HAP-1 (cell line): ENCODE measurements around the gene TCP11L2.

Experiments
- DNase-seq, 2 experiments: peaks; one replicate each; pipeline ENCODE4 v3.0.0-alpha.2; 2016 to 2020; ENCODE audit warnings: low spot score in 2 of 2
- H3K27me3 ChIP-seq: fragments of 250-450 bp; sonication (Bioruptor Pico); 2 replicates; pipeline ENCODE4 v1.5.1; 2020; ENCODE audit warnings: low read depth, mild to moderate bottlenecking, moderate library complexity
- H3K36me3 ChIP-seq: fragments of 250-450 bp; sonication (Bioruptor Pico); replicated peaks from 2 replicates; pipeline ENCODE4 v1.5.1; 2020; ENCODE audit warnings: mild to moderate bottlenecking
- H3K4me1 ChIP-seq: fragments of 250-450 bp; sonication (Bioruptor Pico); 2 replicates; pipeline ENCODE4 v1.5.1; 2020; ENCODE audit warnings: mild to moderate bottlenecking
- H3K4me3 ChIP-seq: fragments of 250-450 bp; sonication (Bioruptor Pico); 2 replicates; pipeline ENCODE4 v1.5.1; 2020; ENCODE audit warnings: mild to moderate bottlenecking, moderate library complexity
- H3K9me3 ChIP-seq: fragments of 250-450 bp; sonication (Bioruptor Pico); 2 replicates; pipeline ENCODE4 v1.5.1; 2020; ENCODE audit warnings: mild to moderate bottlenecking, moderate library complexity
- in situ Hi-C: fragments of 300-500 bp; cut with MboI; formaldehyde crosslinking; loops from 3 replicates; pipeline ENCODE4 v1.14.3; 2020; ENCODE audit warnings: low sequenced_read_pairs, inconsistent platforms, mixed read lengths

The TCP11L2 gene

DNA sequence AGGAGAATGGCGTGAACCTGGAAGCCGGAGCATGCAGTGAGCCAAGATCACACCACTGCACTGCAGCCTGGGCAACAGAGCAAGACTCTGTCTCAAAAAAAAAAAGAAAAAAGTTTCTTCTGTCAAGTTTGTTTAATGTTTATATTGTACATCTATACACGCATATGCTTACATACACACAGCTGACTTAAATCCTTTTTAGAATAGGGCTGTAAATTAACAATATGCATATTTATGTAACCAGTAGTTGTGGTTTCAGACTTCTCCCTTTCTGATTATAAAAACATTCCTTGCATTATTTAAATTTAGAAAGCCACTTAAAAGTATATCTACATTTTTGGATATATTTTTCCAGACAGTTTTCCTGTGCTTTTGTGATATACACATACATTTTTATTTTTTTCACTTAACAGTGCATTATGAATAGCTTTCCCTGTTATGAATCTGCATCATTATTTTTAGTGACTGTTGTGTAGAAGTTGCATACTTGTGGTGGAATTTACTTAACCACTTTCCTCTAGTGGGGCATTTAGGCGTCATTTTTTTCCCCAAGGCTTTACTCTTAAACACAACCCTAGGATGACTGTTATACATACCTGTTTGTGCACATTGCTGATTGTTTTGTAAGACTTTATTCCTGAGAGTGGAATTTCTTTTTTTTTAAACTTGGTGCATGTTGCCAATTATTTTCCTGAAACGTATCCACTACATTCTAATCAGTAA is 84.4 kb downstream of the TCP11L2 start:
- Histone ChIP-seq H3K36me3 (peaks cover 10% of the 10 kb centered on the region), H3K27me3 (no peaks in the 10 kb centered on the region), H3K9me3 (no peaks in the 10 kb centered on the region), H3K4me3 (no peak overlapping the region), H3K4me1 (no peaks in the 10 kb centered on the region)
- DNase-seq, result no peak
- in situ Hi-C loops, result loop anchor here (5.0 to 10.0 kb wide), 2 partner anchors 448 to 530 kb away; no protein-coding TSS in a partner anchor

DNA sequence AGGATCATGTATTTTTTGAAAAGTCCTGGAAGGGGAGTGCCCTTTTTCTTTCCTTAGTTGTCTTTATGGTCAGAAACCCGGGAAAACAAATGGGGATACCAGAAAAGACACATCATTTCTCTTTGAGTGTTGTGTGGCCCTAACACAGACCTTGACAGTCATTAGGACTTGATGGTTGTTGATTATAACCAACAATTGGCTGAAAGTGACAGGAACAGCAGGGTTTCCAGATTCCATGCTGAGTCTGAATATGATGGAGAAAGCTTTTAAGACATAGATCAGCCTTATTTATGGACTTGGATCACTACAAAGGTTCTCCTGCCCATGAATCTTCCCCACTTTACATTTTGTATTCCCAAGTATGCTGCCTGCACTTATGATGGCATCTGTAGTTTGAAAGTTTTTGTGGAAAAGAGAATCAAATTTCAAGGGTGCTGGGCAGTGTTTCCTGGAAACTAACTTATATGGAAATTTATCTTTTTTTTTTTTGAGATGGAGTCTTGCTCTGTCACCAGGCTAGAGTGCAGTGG is 85.4 kb downstream of the TCP11L2 start:
- H3K36me3 ChIP-seq, result peaks cover 10% of the 10 kb centered on the region
- DNase-seq, result no peak
- in situ Hi-C loops, result loop anchor here (5.0 to 10.0 kb wide), 2 partner anchors 447 to 529 kb away; no protein-coding TSS in a partner anchor
- no peak overlapping the region for H3K4me3 ChIP-seq
- no peaks in the 10 kb centered on the region for H3K4me1 ChIP-seq
- H3K27me3 ChIP-seq, result no peaks in the 10 kb centered on the region
- H3K9me3 ChIP-seq, result no peaks in the 10 kb centered on the region

DNA sequence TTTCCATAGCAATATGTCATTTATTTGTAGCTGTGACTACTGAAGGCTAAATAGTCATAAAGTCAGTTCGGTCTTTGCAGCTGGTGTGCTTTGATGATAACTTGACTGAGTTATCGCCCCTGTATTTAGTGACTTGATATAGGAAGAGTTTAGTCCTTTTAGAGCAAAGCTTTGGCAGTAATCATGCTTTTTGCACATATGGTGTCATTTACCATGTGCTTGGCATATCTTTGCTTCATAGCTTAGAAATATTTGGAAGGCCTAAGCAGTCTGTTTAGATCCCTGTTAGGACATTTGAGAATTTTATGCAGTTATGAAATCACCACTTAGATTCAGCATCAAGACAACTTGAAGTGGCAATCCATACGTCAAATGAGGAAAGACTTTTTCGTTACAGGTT is 86.6 kb downstream of the TCP11L2 start:
- Histone ChIP-seq H3K36me3 (peaks cover 15% of the 10 kb centered on the region), H3K27me3 (no peaks in the 10 kb centered on the region), H3K4me1 (no peaks in the 10 kb centered on the region), H3K4me3 (no peak overlapping the region), H3K9me3 (no peaks in the 10 kb centered on the region)
- in situ Hi-C loops, result loop anchor here (5.0 to 10.0 kb wide), 2 partner anchors 446 to 528 kb away; no protein-coding TSS in a partner anchor
- no peak for DNase-seq

DNA sequence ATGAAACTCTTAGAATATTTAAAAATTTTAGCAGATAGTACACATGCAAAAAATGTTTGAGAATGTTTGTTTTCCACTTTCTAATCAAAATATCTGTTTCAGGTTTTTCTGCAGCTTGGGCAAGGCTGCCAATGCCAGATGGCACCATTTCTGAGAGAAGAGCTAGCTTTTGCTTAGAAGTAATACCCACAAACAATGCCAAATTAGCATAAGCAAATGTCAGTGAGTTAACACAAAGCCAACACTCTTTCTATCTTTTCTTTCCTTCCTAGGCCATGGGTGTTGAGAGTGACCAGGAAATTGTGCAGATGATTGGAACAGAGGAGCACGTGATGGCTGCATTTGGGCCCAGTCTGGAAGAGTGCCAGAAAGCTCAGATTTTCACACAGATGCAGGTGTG is 90.2 kb downstream of the TCP11L2 start:
- Histone ChIP-seq H3K4me3 (no peak overlapping the region), H3K27me3 (no peaks in the 10 kb centered on the region), H3K9me3 (no peaks in the 10 kb centered on the region), H3K4me1 (peaks cover 4% of the 10 kb centered on the region), H3K36me3 (peaks cover 23% of the 10 kb centered on the region)
- DNase-seq, result no peak
- in situ Hi-C loops, result no loop called here
